Gastroesophageal sphincter (tissue), 3 donors: Measurements from ENCODE around the gene MPI.

Experiments used
- POLR2AphosphoS5 ChIP-seq: sonication (generic); formaldehyde crosslinking; IDR thresholded peaks from one replicate; pipeline ENCODE4 v1.6.1; 2017; ENCODE audit warnings: antibody characterized with exemption
- TF ChIP-seq, protein P1 (sequence below), 4 experiments: fragments of 200-600 bp in 2 of 4; fragments of 450-650 bp in 2 of 4; sonication (generic) in 1 of 4; IDR thresholded peaks; one replicate each; pipeline ENCODE4 v1.5.1; 2017 to 2019; ENCODE audit warnings: antibody characterized with exemption in 4 of 4, mild to moderate bottlenecking in 2 of 4, moderate library complexity in 2 of 4

- TF ChIP-seq POLR2AphosphoS5, result no peak
- TF ChIP-seq, protein P1, sequence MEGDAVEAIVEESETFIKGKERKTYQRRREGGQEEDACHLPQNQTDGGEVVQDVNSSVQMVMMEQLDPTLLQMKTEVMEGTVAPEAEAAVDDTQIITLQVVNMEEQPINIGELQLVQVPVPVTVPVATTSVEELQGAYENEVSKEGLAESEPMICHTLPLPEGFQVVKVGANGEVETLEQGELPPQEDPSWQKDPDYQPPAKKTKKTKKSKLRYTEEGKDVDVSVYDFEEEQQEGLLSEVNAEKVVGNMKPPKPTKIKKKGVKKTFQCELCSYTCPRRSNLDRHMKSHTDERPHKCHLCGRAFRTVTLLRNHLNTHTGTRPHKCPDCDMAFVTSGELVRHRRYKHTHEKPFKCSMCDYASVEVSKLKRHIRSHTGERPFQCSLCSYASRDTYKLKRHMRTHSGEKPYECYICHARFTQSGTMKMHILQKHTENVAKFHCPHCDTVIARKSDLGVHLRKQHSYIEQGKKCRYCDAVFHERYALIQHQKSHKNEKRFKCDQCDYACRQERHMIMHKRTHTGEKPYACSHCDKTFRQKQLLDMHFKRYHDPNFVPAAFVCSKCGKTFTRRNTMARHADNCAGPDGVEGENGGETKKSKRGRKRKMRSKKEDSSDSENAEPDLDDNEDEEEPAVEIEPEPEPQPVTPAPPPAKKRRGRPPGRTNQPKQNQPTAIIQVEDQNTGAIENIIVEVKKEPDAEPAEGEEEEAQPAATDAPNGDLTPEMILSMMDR (IDR thresholded peaks at IDR 0.05), result no peak
These were observed 45.9 kb upstream of the MPI start for GRCh38 chr15:74843891-74844299.
